Nephron (organoid): ENCODE results near the gene PDZD4.
A peak's percentile ranks its signal among the peaks of the same experiment; 100 is the strongest.
"Not testable (repeated sequence)": the region's sequence is repeated elsewhere in the genome, so short reads cannot be mapped to it uniquely, and the experiment has no call there.

Source experiments
- H3K27ac Mint-ChIP-seq, 3 experiments: 2 replicates each; pipeline ENCODE4 v1.8.0; 2020; ENCODE audit warnings: mixed read lengths in 3 of 3, mild to moderate bottlenecking in 2 of 3, moderate library complexity in 1 of 3
- H3K27me3 Mint-ChIP-seq: 2 replicates; pipeline ENCODE4 v1.8.0; 2021; ENCODE audit warnings: low read depth, mild to moderate bottlenecking, moderate library complexity, mixed read lengths
- H3K36me3 Mint-ChIP-seq: 2 replicates; pipeline ENCODE4 v1.8.0; 2020; ENCODE audit warnings: low read depth, mixed read lengths
- H3K4me1 Mint-ChIP-seq: 2 replicates; pipeline ENCODE4 v1.8.0; 2020; ENCODE audit warnings: mixed read lengths
- H3K4me3 Mint-ChIP-seq, 3 experiments: 2 replicates each; pipeline ENCODE4 v1.8.0; 2020; ENCODE audit warnings: mild to moderate bottlenecking in 3 of 3, mixed read lengths in 3 of 3, moderate library complexity in 2 of 3
- H3K9me3 Mint-ChIP-seq: 2 replicates; pipeline ENCODE4 v1.8.0; 2020; ENCODE audit warnings: mixed read lengths
- CTCF ChIP-seq, 3 experiments: fragments of 200-600 bp; sonication (generic); IDR thresholded peaks; one replicate each; pipeline ENCODE4 v1.5.0; 2021; ENCODE audit warnings: antibody characterized with exemption in 3 of 3; ENCODE audit not compliant: unreplicated experiment in 3 of 3

Gene PDZD4

GRCh38 chrX:153824348-153824747 lies 6.0 kb downstream of the PDZD4 start:
- Mint-ChIP-seq H3K27ac (no peak overlapping the region), H3K9me3 (peaks cover 15% of the 10 kb centered on the region), H3K4me3 (no peak overlapping the region), H3K4me1 (no peaks in the 10 kb centered on the region), H3K36me3 (peaks cover 7% of the 10 kb centered on the region), H3K27me3 (peaks cover 31% of the 10 kb centered on the region)
- no peak for TF ChIP-seq CTCF (IDR thresholded peaks at IDR 0.05; ENCODE audit: unreplicated experiment in 3 of 3)

- Mint-ChIP-seq H3K4me1 (peaks cover 7% of the 10 kb centered on the region), H3K27ac (no peak overlapping the region), H3K27me3 (peaks cover 6% of the 10 kb centered on the region), H3K9me3 (peaks cover 13% of the 10 kb centered on the region), H3K36me3 (no peaks in the 10 kb centered on the region), H3K4me3 (peak overlapping the region in 1 of 3 experiments; percentile 7)
- TF ChIP-seq CTCF (IDR thresholded peaks at IDR 0.05; ENCODE audit: unreplicated experiment in 3 of 3) = no peak
These were observed 9.3 kb downstream of the PDZD4 start for GRCh38 chrX:153821066-153821465.

DNA sequence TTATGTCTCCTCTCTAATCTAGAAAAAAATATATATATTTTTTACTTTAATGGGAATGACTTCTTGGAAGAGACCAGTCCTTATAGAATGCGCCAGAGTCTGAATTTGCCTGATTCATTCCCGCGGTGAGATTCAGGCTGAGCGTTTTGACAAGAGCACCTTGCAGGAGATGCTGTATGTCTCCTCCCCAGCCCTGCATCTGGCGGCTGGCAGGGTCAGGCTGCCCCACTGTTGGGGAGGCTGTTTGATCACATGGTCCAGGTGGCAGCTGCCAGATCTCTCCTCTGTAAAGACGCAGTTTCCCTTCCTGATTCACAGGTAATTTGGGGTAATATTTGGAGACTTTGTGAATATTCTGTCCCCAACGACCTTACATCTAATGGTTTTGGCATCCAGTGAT lies 9.7 kb downstream of the PDZD4 start:
- H3K9me3 Mint-ChIP-seq = peaks cover 13% of the 10 kb centered on the region
- H3K27ac Mint-ChIP-seq = no peak overlapping the region
- no peaks in the 10 kb centered on the region for H3K36me3 Mint-ChIP-seq
- H3K4me1 Mint-ChIP-seq = peaks cover 7% of the 10 kb centered on the region
- H3K27me3 Mint-ChIP-seq = peaks cover 6% of the 10 kb centered on the region
- peak overlapping the region in 2 of 3 experiments; percentile 7 to 30 for H3K4me3 Mint-ChIP-seq
- no peak for TF ChIP-seq CTCF (IDR thresholded peaks at IDR 0.05; ENCODE audit: unreplicated experiment in 3 of 3)

GRCh38 chrX:153819384-153820040 lies 10.8 kb downstream of the PDZD4 start:
- H3K4me1 Mint-ChIP-seq = peaks cover 7% of the 10 kb centered on the region
- TF ChIP-seq CTCF (IDR thresholded peaks at IDR 0.05; ENCODE audit: unreplicated experiment in 3 of 3) = no peak
- no peaks in the 10 kb centered on the region for H3K36me3 Mint-ChIP-seq
- peaks cover 9% of the 10 kb centered on the region for H3K27me3 Mint-ChIP-seq
- peak overlapping the region; percentile 67 to 75 (median 74) for H3K4me3 Mint-ChIP-seq
- peaks cover 18% of the 10 kb centered on the region for H3K9me3 Mint-ChIP-seq
- peak overlapping the region; percentile 54 to 68 (median 59) for H3K27ac Mint-ChIP-seq

DNA sequence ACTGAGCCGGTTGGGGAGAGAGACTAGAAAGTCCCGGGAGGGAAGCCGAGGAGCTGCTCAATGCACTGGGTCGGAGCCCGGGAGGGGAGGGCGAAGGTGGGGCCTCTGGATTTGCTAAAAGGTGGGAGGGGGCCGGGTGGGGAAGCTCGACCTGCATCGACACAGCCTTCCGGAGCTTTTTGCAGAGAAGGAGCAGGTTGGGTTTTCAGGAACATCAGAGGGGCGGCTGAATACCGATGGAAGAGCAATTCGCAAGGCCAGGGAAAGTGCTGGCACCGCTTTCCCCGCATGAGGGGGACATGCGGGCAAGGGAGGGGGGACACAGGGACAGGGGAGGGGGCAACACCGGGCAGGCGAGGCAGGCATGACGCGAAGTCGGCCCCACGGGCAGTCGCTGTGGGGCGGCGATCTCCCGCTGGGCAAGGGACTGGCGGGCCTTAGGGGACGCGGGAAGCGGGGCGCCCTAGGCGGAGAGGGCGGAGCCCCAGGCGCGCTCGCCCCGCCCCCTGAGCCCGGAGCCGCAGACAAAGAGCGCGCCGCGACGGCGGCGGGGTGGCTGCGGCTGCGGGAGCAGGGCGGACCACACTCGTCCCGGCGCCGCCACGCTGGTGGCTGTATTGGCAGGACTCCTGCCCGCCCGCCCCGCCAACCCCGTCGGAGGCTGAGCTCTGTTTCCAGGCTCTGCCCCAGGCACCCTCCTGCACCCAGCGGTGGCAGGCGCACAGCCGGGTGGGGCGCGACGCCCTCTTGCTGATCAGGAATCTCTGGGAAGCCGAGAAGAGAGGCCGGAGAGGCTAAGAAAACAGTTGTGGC lies 11.6 kb downstream of the PDZD4 start:
- Mint-ChIP-seq H3K27ac (peak overlapping the region in 2 of 3 experiments; percentile 54 to 68), H3K4me1 (peaks cover 7% of the 10 kb centered on the region), H3K36me3 (no peaks in the 10 kb centered on the region), H3K27me3 (peaks cover 5% of the 10 kb centered on the region), H3K4me3 (peak overlapping the region; percentile 67 to 75 (median 74)), H3K9me3 (peaks cover 18% of the 10 kb centered on the region)
- no peak for TF ChIP-seq CTCF (IDR thresholded peaks at IDR 0.05; ENCODE audit: unreplicated experiment in 3 of 3)

DNA sequence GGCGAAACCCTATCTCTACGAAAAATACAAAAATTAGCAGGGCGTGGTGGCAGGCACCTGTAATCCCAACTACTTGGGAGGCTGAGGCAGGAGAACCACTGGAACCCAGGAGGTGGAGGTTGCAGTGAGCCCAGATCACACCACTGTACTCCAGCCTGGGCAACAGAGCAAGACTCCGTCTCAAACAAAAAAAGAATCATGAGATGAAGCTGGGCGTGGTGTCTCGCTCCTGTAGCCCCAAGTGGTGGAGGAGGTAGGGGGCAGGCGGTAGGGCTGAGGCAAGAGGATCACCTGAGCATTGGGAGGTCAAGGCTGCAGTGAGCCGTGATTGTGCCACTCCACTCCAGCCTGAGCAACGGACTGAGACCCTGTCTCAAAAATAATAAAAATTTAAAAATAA lies 12.3 kb downstream of the PDZD4 start:
- H3K27me3 Mint-ChIP-seq, H3K27ac Mint-ChIP-seq, H3K36me3 Mint-ChIP-seq, H3K4me1 Mint-ChIP-seq: not testable (repeated sequence)
- Mint-ChIP-seq H3K4me3 (peak overlapping the region in 1 of 3 experiments; percentile 69), H3K9me3 (peaks cover 18% of the 10 kb centered on the region)
